Stimulated activated naive CD8-positive, alpha-beta T cell treated with anti-CD3 and anti-CD28 coated beads, Interleukin-15, amount 100 ng/mL, for 72 hours (primary cell): ENCODE results near the gene EN2.

Source experiments
- ATAC-seq: fragments of 150-1000 bp; cut with Tn5 transposase; 2 replicates; pipeline ENCODE4 v1.10.0; 2021; ENCODE audit warnings: mild to moderate bottlenecking, moderate library complexity
- DNase-seq, 2 donors: peaks; one replicate each; pipeline ENCODE4 v3.0.0; 2021 to 2022
- H3K27ac Mint-ChIP-seq, 2 donors: one replicate each; pipeline ENCODE4 v1.8.0; 2022; ENCODE audit warnings: mild to moderate bottlenecking in 2 of 2, mixed read lengths in 2 of 2, moderate library complexity in 2 of 2
- H3K27me3 Mint-ChIP-seq: one replicate; pipeline ENCODE4 v1.8.0; 2022; ENCODE audit warnings: mixed read lengths
- H3K4me1 Mint-ChIP-seq: one replicate; pipeline ENCODE4 v1.8.0; 2022; ENCODE audit warnings: mild to moderate bottlenecking, mixed read lengths
- H3K4me3 Mint-ChIP-seq, 2 donors: one replicate each; pipeline ENCODE4 v1.8.0; 2022; ENCODE audit warnings: mild to moderate bottlenecking in 2 of 2, mixed read lengths in 2 of 2, moderate library complexity in 1 of 2
- H3K9me3 Mint-ChIP-seq, 2 donors: one replicate each; pipeline ENCODE4 v1.8.0; 2022; ENCODE audit warnings: mixed read lengths in 2 of 2

The EN2 gene

DNA sequence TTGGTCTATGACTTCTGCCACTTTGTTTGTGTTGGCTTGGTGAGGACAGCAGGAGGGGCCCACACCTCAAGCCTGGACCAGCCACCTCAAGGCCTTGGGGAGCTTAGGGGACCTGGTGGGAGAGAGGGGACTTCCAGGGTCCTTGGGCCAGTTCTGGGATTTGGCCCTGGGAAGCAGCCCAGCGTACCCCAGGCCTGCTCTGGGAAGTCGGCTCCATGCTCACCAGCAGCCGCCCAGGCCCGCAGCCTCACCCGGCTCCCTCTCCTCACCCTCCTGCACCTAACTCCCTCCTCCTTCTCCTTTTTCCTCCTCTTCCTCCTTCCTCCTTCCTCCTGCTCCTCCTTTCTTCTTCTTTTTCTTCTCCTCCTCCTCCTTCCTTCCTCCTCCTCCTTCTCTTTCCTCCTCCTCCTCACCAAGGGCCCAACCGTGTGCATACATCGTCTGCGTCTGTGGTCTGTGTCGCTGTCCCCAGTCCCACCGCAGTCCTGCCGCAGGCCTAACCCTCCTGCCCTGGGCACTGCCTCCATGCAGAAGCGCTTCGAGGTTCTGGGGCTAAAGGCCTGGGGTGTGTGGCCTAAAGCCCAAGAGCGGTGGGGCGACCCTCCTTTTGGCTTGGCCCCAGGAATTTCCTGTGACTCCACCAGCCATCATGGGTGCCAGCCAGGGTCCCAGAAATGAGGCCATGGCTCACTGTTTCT, 5.3 kb downstream of the EN2 start:
- H3K27ac Mint-ChIP-seq: no peak overlapping the region
- H3K9me3 Mint-ChIP-seq: no peaks in the 10 kb centered on the region
- no peak for DNase-seq
- H3K4me1 Mint-ChIP-seq: peaks cover 66% of the 10 kb centered on the region
- no peak overlapping the region for H3K4me3 Mint-ChIP-seq
- no peak for ATAC-seq
- H3K27me3 Mint-ChIP-seq: peaks cover 96% of the 10 kb centered on the region

DNA sequence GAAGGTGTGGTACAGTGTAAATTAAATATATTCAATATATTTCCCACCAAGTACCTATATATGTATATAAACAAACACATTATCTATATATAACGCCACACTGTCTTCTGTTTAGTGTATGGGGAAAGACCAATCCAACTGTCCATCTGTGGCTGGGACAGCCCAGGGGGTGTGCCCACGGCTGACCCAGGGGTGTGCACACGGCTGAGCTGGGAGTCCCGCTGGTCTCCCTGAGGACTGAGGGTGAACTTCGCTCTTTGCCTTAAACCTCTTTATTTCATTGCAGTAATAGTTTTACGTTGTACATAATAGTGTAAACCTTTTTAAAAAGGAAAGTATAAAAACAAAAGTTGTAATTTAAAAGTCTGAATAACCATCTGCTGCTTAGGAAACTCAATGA, 6.3 kb downstream of the EN2 start:
- Mint-ChIP-seq H3K9me3 (no peaks in the 10 kb centered on the region), H3K4me1 (peaks cover 72% of the 10 kb centered on the region)

GRCh38 chr7:155464948-155465739, 7.2 kb downstream of the EN2 start:
- Mint-ChIP-seq H3K9me3 (no peaks in the 10 kb centered on the region), H3K4me1 (peaks cover 64% of the 10 kb centered on the region), H3K27ac (no peak overlapping the region), H3K4me3 (peak overlapping the region; percentile 52 to 54), H3K27me3 (peaks cover 100% of the 10 kb centered on the region)
- no peak for ATAC-seq
- DNase-seq: no peak

More for the DNA sequence above, 6.3 kb downstream of the EN2 start:
- Mint-ChIP-seq H3K27ac (no peak overlapping the region), H3K27me3 (peaks cover 100% of the 10 kb centered on the region), H3K4me3 (no peak overlapping the region)
- no peak for DNase-seq
- no peak for ATAC-seq

- ATAC-seq: no peak
- Mint-ChIP-seq H3K4me3 (peak overlapping the region; percentile 52 to 54), H3K27ac (no peak overlapping the region), H3K4me1 (peaks cover 67% of the 10 kb centered on the region), H3K9me3 (no peaks in the 10 kb centered on the region), H3K27me3 (peaks cover 100% of the 10 kb centered on the region)
- no peak for DNase-seq
Measured at GRCh38 chr7:155465761-155466141, 7.8 kb downstream of the EN2 start.

DNA sequence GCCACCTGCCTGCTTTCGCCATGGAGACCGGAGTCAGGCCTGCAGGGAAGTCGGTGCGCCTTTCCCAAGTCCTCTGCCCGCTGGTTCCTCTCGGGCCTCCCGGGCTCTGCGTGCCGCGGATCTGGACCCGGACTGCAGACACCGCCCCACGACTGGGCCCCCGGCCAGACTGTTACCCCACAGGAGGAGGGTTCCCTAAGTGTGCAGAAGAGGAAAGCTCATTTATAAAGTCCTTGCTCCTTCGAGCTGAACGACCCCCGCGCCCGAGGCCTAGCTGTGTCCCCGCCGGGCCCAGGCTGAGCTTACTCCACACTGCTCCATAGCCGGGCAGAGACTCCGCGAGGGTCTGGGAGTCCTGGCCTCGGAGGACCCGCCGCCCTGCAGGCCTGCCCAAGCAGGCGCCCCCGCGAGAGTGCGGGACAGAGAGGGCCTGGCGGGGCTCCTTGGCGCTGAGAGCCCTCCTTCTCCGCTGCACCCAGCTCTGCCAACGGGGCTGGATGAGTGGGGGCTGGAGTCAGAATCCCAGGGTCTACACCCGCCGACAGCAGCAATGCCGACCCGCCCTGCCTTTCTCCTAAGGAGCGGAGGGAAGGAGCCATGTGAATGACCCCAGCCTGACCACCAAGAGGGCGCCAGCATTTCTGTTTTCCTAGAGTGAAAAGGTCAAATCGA, 8.3 kb downstream of the EN2 start:
- H3K27ac Mint-ChIP-seq: no peak overlapping the region
- peak; percentile 10 for ATAC-seq

DNA sequence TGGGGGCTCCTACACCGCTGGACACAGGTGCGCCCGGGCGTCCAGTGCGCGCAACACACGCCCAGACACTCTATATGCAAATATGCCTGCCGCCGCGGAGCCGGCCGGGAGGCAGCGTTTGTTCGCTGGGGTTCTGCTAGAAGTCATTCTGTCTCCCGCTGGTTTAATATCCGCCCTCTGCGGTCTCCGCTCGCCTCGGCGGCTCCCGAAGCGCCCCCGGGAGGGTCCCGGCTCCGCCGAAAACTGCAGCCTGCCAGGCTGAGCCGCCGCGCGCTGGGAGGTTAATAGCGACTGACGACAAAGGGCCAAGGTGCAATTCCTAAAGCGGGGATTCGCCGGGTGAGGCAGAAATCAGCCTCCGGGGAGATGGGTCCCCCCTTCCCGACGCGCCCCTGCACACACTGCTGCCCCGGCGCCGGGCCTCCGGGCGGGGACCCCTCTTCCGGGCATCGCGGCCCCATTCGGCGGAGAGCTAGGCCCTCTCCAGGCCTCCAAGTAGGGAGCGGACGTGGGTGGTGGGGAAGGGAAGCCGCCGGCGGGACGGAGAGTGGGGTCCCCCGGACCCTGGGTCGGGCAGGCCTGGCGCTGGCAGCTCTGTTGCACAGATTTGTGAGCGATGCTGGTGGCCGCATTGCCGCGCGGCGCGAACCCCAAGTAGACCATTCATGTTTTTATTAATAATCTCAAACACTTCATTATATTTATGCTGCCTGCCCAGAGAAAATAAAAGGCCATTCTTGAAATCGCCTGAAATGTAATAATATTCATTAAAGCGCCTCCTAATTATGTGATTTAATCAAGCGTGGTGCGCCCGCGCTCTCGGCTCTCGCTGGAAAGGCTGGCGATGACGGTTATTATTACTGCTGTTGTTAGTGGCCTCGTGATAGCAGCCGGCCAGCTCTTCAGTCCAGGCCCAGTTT, 9.1 kb downstream of the EN2 start:
- ATAC-seq: peak; percentile 92
- H3K4me3 Mint-ChIP-seq: peak overlapping the region; percentile 72 to 73
- peak; percentile 71 to 85 for DNase-seq
- no peak overlapping the region for H3K27ac Mint-ChIP-seq
- H3K9me3 Mint-ChIP-seq: no peaks in the 10 kb centered on the region
- peaks cover 74% of the 10 kb centered on the region for H3K4me1 Mint-ChIP-seq
- H3K27me3 Mint-ChIP-seq: peaks cover 100% of the 10 kb centered on the region

More for the DNA sequence above, 8.3 kb downstream of the EN2 start:
- Mint-ChIP-seq H3K27me3 (peaks cover 100% of the 10 kb centered on the region), H3K9me3 (no peaks in the 10 kb centered on the region), H3K4me1 (peaks cover 73% of the 10 kb centered on the region), H3K4me3 (peak overlapping the region; percentile 72)
- no peak for DNase-seq

DNA sequence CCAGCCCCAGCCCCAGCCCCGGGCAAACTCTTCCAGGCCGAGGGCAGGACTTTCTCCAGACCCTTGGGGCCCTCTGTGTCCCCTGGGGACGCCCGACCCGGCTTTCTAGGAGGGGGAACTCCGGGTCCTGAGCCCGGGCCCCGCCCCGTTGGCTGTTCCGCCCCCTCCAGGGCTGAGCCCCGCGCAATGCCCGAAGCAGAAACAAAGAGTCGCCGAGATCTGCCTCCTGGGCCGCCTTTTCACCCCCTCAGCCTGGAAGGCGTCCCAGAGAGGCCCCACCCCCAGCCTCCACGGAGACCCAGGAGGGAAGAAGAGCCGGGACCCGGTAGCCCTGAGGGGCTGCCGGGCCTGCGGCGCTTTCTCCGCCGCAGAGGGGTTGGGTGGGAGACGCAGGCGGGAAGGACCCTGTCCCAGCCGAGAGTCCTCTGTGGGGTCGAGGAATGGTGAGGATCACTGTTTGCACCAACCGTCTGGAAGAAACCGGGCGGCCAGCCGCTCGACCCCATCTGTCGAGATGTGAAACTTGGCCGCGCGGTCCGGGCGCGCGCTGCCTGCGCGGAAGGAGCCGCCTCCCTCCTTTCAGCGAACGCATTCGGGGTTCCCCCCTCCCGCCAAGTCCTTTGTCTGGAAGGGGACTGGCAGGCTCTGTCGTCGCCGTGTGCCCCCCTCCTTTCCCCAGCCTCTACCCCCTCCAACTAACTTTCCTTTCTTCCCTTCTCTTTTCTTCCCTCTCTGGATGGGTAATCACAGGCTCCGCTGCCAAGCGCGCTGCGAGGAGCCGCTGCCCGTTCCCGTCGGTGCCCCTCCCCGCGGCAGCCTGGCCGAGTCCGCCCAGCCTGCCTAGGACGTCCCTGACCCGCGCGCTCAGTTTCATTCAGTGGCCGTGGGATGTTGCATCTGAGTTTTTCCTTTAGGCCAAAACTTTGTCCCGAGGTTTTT, 10.2 kb downstream of the EN2 start:
- Mint-ChIP-seq H3K9me3 (no peaks in the 10 kb centered on the region), H3K4me3 (peak overlapping the region; percentile 64 to 73), H3K27ac (no peak overlapping the region), H3K4me1 (peaks cover 78% of the 10 kb centered on the region), H3K27me3 (peaks cover 100% of the 10 kb centered on the region)
- ATAC-seq (peak; percentile 27), DNase-seq (no peak)

- H3K27me3 Mint-ChIP-seq: peaks cover 100% of the 10 kb centered on the region
- H3K27ac Mint-ChIP-seq: no peak overlapping the region
- DNase-seq: no peak
- peak overlapping the region; percentile 64 to 73 for H3K4me3 Mint-ChIP-seq
- H3K4me1 Mint-ChIP-seq: peaks cover 76% of the 10 kb centered on the region
- no peaks in the 10 kb centered on the region for H3K9me3 Mint-ChIP-seq
- ATAC-seq: no peak
Measured at GRCh38 chr7:155468785-155469148, 10.8 kb downstream of the EN2 start.

DNA sequence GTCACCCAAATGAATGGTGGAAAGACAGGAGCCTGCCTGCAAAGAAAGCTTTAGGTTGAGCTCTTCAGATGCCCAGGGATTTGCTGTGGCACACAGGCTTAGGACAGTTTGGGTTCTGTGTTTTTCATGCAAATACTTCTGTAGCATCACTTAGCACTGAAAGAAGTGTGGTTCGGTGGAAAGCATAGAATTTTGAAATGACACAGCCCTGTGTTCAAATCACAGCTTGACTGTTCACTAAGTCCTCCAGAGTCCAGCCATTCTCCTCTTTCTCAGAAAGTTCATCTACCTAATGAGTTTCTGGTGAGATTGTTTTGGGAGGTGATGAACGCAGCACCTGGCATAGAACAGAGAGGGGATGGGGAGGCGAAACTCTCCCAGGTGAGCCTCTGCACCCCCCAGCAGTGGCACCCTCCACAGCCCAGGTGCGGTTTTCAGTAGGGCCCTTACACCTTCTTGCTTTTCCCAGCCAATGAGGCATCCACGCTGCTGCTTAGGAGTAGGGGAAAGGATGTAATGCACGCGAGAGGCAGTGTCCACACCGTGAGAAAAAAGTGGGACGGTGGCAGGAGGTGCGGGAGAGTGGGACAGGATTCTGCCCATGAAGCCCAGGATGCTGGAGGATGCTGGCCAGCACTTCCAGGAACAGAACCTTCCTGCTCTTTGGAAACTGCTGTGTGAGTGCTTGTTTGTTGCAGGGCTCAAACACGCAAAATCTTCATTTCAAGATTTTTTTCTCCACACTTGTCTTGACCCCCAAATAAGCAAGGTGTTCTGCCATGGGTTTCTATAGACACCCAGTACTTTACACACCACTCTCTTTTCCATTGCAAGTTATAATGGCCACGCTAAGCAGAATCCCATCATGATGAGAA, 11.6 kb downstream of the EN2 start:
- no peaks in the 10 kb centered on the region for H3K9me3 Mint-ChIP-seq
- peaks cover 73% of the 10 kb centered on the region for H3K4me1 Mint-ChIP-seq
- no peak overlapping the region for H3K4me3 Mint-ChIP-seq
- DNase-seq (no peak), ATAC-seq (no peak)
- peaks cover 100% of the 10 kb centered on the region for H3K27me3 Mint-ChIP-seq
- no peak overlapping the region for H3K27ac Mint-ChIP-seq

- Mint-ChIP-seq H3K4me1 (peaks cover 68% of the 10 kb centered on the region), H3K27ac (no peak overlapping the region), H3K4me3 (no peak overlapping the region), H3K9me3 (peaks cover under 1 to 1% of the 10 kb centered on the region in 2 donors), H3K27me3 (peaks cover 100% of the 10 kb centered on the region)
- ATAC-seq (no peak), DNase-seq (no peak)
Measured at GRCh38 chr7:155470186-155470487, 12.2 kb downstream of the EN2 start.

- DNase-seq (no peak), ATAC-seq (no peak)
- Mint-ChIP-seq H3K27ac (peak overlapping the region in 1 of 2 donors; percentile 83), H3K27me3 (peaks cover 100% of the 10 kb centered on the region), H3K4me1 (peaks cover 60% of the 10 kb centered on the region), H3K9me3 (peaks cover 4 to 9% of the 10 kb centered on the region in 2 donors), H3K4me3 (peak overlapping the region in 1 of 2 donors; percentile 7)
Measured at GRCh38 chr7:155470686-155471638, 13.0 kb downstream of the EN2 start.

GRCh38 chr7:155471718-155472117, 13.8 kb downstream of the EN2 start:
- H3K27me3 Mint-ChIP-seq: peaks cover 100% of the 10 kb centered on the region
- H3K27ac Mint-ChIP-seq: no peak overlapping the region
- H3K4me3 Mint-ChIP-seq: no peak overlapping the region
- H3K4me1 Mint-ChIP-seq: peaks cover 58% of the 10 kb centered on the region
- DNase-seq (no peak), ATAC-seq (no peak)
- peaks cover 4 to 16% of the 10 kb centered on the region in 2 donors for H3K9me3 Mint-ChIP-seq

DNA sequence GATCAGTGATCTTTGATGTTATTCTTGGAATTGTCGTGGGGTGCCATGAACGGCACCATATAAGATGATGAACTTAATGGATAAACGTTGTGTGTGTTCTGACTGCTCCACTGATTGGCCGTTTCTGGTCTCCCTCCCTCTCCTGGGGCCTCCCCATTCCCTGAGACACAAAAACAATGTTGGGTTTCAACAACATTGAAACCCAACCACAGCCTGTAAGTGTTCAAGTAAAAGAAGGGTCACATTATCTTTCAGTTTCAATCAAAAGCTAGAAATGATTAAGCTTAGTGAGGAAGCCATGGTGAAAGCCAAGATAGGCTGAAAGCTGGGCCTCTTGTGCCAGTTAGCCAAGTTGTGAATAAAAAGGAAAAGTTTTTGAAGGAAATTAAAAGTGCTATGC, 19.5 kb downstream of the EN2 start:
- H3K27me3 Mint-ChIP-seq: peaks cover 89% of the 10 kb centered on the region
- peak; percentile 94 for ATAC-seq
- H3K4me1 Mint-ChIP-seq: peaks cover 39% of the 10 kb centered on the region
- peaks cover 7 to 25% of the 10 kb centered on the region in 2 donors for H3K9me3 Mint-ChIP-seq
- peak overlapping the region in 1 of 2 donors; percentile 79 for H3K27ac Mint-ChIP-seq
- DNase-seq: peak; percentile 40 to 59
- peak overlapping the region; percentile 46 to 53 for H3K4me3 Mint-ChIP-seq
